GM06990 (cell line): ENCODE data around the gene CNST.

Experiments
- DNase-seq: peaks from one replicate; pipeline ENCODE4 v3.0.0-alpha.2; 2011; ENCODE audit not compliant: insufficient read length; ENCODE audit errors: extremely low read depth
- H3K27me3 ChIP-seq: replicated peaks from 2 replicates; pipeline ENCODE4 v1.6.0; 2011; ENCODE audit warnings: low read length; ENCODE audit not compliant: control insufficient read depth, insufficient read depth
- H3K36me3 ChIP-seq: 2 replicates; pipeline ENCODE4 v1.5.1; 2011; ENCODE audit warnings: low read length; ENCODE audit not compliant: control insufficient read depth, insufficient read depth
- H3K4me3 ChIP-seq: replicated peaks from 2 replicates; pipeline ENCODE4 v1.5.1; 2011; ENCODE audit warnings: low read depth, mild to moderate bottlenecking, control low read depth, low read length
- TF ChIP-seq, protein P1 (sequence below): IDR thresholded peaks from 2 replicates; pipeline ENCODE4 v1.5.1; 2011; ENCODE audit warnings: low read length, control low read depth, mild to moderate bottlenecking, inconsistent platforms; ENCODE audit not compliant: insufficient read depth, poor library complexity, severe bottlenecking

CNST gene

DNA sequence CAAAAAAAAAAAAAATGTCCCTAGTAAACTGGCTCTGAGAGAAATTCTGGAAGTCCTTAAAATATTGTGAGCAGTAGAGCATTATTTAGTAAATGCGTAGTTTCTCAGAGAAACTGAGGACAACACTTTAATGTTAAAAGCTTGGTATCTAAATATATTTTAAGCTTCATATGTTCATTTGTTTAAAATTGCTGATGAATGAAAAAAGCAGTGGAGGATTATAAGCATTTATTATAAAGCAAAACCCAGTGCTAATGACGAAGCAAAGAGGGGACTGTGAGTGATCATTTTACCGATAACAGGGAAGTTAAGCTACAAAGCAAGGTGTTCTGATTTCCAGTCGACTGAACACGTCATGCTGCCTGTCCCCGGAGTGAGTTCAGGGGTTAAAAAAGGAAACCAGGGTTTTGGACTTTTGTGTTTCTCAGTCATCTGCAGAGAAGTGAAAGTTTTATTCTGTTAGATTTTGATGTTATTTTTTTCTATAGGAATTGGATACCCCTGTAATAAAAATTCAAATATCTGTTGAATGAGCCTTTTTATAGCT is 93.4 kb downstream of the CNST start:
- Histone ChIP-seq H3K27me3 (no peaks in the 10 kb centered on the region), H3K4me3 (no peak overlapping the region), H3K36me3 (peaks cover 6% of the 10 kb centered on the region)
- DNase-seq: peak; percentile 14
- TF ChIP-seq, protein P1, sequence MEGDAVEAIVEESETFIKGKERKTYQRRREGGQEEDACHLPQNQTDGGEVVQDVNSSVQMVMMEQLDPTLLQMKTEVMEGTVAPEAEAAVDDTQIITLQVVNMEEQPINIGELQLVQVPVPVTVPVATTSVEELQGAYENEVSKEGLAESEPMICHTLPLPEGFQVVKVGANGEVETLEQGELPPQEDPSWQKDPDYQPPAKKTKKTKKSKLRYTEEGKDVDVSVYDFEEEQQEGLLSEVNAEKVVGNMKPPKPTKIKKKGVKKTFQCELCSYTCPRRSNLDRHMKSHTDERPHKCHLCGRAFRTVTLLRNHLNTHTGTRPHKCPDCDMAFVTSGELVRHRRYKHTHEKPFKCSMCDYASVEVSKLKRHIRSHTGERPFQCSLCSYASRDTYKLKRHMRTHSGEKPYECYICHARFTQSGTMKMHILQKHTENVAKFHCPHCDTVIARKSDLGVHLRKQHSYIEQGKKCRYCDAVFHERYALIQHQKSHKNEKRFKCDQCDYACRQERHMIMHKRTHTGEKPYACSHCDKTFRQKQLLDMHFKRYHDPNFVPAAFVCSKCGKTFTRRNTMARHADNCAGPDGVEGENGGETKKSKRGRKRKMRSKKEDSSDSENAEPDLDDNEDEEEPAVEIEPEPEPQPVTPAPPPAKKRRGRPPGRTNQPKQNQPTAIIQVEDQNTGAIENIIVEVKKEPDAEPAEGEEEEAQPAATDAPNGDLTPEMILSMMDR: no peak

DNA sequence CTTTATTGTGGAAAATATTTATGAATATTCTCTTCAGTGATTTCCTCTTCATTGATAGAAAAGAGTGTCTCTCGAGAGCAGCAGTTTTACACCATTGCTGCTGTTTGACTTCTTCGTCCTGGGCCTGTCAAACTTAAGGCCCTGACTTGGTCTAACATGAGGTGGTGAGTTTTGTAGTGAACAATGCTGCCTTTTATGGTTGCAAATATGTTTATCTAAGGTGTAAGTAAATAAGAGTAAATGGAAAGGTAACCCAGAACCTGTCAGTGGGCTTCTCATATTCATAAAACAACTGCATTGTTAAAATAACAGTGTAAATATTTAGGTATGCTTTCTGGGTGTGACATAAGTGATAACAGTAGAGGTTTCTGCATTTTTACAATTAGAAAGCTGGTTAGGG is 95.2 kb downstream of the CNST start:
- no peak for DNase-seq
- Histone ChIP-seq H3K27me3 (no peaks in the 10 kb centered on the region), H3K36me3 (peaks cover 7% of the 10 kb centered on the region), H3K4me3 (no peak overlapping the region)
- TF ChIP-seq, protein P1: no peak

DNA sequence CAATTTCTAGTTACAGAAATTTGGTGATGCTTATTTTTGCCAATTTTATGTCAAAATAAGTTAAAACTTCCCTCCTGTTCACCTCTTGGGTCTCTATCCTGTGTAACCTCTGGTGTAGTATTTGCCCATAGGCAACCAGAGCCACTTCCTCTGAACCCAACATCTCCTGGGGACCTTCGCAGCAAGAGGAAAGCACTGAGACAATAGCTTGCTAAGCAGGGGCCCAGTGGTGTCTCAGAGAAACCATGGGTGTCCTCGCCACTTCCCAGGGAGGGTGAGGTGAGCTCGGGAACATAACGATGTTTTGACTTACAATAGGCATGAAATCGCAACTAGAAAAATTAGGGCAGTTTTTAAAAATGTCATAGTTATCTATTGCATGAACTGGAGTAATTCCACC is 101.5 kb downstream of the CNST start:
- Histone ChIP-seq H3K27me3 (no peaks in the 10 kb centered on the region), H3K36me3 (peaks cover 1% of the 10 kb centered on the region; the same call in 1 of the 2 replicates), H3K4me3 (no peak overlapping the region)
- no peak for DNase-seq
- TF ChIP-seq, protein P1: no peak

DNA sequence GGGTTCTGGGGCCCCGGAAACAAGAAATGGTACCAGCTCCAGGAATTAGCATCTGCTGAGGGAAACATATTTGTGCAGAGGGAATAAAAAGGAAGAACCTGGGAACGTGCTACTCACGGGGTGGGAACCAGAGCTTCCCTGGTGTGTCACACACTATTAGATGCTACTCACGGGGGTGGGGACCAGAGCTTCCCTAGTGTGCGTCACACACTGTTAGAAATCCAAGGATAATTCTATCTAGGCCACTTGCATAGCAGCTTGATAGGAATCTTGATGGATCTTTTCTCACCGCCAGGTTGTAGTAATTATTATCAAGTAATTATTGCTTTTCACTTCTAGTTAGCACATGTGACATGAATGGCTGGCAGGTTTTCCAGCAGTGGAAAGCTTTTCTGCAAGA is 103.4 kb downstream of the CNST start:
- DNase-seq: no peak
- peaks cover 1% of the 10 kb centered on the region; the same call in 1 of the 2 replicates for H3K36me3 ChIP-seq
- no peaks in the 10 kb centered on the region for H3K27me3 ChIP-seq
- no peak overlapping the region for H3K4me3 ChIP-seq
- TF ChIP-seq, protein P1: no peak

DNA sequence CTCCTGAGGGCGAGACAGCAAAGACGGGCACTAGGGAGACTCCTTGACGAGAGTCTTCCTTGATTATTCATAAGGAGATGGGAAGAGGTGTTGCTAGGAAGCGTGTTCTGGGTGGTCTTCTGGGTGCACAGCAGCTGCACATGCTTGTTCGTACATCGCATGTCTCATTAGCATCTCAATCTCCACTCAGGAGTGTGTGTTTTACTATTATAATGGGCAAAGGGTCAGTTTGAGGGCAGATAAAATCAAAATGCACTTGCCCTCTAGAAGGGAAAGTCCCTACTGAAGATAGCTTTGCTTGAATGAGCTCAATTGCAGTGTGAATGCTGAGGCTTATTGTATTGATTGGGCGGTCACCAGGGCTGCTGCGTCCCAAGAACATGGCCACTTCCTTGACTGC is 107.8 kb downstream of the CNST start:
- H3K36me3 ChIP-seq: no peaks in the 10 kb centered on the region
- TF ChIP-seq, protein P1: no peak
- H3K27me3 ChIP-seq: no peaks in the 10 kb centered on the region

DNA sequence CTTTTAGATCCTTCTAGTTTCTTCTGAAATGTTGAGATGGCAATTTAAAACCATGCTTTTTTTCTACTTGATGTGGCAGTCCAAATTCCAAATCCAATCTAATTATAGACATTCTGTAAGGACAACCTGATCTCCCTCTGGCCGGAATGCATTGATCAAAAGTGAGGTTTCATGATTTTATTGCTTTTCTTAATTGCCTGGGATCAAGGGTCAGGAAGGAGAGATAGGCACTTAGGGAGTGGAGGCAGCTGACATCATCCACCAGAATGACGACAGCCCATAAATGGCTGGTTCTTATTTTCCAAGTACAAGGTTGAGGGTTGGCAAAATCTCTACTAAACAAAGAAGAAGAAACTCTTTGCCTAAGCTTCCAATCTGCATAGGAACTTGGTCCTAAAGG is 111.6 kb downstream of the CNST start:
- DNase-seq: no peak
- TF ChIP-seq, protein P1: no peak
- no peaks in the 10 kb centered on the region for H3K27me3 ChIP-seq

More for the DNA sequence above, 107.8 kb downstream of the CNST start:
- H3K4me3 ChIP-seq: no peak overlapping the region
- DNase-seq: no peak

More for the DNA sequence above, 111.6 kb downstream of the CNST start:
- H3K4me3 ChIP-seq: no peak overlapping the region
- H3K36me3 ChIP-seq: no peaks in the 10 kb centered on the region
